Measurements from ENCODE around the gene LRBA. TPM values are rescaled to one million over a fixed set of nuclear protein-coding genes. Genes with fewer than 3 reads are reported as not detected.
"Not testable (repeated sequence)": the region's sequence is repeated elsewhere in the genome, so short reads cannot be mapped to it uniquely, and the experiment has no call there.

The LRBA gene
- total RNA-seq, 1 donor from 2014 or later = 93.1 TPM

DNA sequence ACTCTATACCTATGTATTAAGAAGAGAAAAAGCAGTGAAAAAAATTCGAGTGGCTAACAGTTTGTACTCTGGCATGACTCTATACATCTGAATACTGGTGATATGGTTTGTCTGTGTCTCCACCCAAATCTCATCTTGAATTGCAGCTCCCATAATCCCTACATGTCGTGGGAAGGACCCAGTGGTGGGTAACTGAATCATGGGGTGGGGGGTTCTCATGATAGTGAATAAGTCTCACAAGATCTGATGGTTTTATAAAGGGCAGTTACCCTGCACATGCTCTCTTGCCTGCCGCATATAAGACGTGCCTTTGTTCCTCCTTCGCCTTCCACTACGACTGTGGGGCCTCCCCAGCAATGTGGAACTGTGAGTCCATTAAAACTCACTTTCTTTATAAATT, 70.4 kb downstream of the LRBA start:
- no peak for DNase-seq (ENCODE audit: low spot score)

DNA sequence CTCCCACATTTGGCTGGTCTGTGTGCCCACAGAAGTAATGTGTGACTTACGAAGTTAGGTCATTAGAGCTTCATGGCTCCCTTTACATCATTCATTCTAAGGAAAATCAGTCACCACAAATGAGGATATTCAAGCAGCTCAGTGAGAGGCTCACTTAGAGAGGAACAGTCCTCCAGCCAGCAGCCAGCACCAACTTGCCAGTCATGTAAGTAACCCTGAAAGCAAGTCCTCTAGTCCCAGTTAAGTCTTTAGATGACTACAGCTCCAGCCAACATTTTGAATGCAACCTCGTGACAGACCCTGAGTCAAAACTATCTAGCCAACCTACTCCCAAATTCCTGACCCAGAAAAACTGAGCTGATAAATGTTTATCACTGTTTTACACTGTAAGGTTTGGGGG, 71.3 kb downstream of the LRBA start:
- no peak for DNase-seq (ENCODE audit: low spot score)

DNA sequence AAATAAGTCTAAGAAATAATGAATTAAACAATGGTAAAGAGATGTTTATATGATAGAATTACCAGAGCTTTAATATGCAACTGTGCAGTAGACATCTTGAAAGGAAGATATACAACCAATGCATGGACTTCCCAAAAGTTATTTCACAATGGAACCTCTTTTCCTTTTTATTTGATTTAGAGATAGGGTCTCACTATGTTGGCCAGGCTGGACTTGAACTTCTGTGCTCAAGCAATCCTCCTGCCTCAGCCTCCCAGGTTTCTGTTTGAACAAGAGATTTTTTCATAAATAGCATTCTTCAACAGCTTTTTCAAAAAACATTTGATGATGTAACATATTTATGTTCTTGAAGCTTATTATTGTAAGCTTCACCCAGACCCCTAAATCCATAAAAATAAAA, 72.0 kb downstream of the LRBA start:
- DNase-seq (ENCODE audit: low spot score) = no peak

DNA sequence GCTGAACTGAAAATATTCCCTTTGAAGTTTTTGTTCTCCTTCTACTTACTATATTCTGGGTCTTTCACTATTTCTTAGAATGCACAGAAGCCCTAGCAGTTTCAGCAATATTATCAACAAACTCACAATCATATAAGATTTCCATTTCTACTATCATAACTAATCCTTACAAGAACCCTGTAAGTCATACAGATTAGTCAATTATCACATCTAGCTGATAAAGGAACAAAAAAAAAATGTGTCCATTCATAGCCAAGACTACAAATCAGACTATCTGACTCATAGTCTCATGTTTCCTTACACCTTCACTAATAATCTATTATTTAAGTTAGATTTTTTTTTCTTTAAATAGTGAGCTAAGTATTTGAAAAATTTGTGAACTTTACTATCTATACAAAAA, 72.5 kb downstream of the LRBA start:
- no peak for DNase-seq (ENCODE audit: low spot score)

DNA sequence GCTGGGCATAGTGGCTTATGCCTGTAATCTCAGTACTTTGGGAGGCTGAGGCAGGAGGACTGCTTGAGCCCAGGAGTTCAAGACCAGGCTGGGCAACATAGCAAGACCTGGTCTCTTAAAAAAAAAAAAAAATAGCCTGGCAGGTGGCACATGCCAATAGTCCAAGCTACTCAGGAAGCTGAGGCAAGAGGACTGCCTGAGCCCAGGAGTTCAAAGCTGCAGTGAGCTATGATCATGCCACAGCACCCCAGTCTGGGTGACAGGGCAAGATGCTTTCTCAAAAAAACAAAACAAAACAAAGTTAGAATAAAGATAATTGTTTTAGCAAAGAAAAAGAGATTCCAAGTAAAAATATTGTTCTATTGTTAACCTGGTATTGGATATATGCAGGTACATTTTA, 75.0 kb downstream of the LRBA start:
- DNase-seq (ENCODE audit: low spot score) = no peak

GRCh38 chr4:150939530-150939929, 75.6 kb downstream of the LRBA start:
- DNase-seq (ENCODE audit: low spot score) = no peak

DNA sequence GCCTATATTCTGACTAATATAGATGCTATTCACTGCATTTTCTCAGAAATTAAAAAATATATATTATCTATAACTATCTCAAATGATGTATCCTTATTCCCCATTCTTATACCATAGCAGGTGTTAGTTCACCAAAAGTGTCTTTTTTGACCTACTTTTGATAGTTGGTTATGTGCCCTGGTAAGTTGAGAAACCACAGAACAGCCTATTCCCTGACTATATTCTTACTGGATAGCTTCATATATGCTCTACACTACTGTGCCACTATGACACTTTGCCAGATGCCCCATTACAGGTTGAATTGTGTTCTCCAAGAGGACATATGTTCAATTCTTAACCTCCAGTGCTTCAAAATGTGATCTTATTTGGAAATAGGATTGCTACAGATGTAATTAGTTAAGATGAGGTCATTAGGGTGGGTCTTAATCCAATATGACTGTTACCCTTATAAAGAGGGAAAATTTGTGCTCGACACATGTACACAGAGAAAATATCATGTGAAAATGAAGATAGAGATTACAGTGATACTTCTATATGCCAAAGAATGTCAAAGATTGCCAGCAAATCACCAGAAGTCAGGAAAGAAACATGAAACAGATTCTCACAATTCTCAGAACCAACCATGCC, 76.1 kb downstream of the LRBA start:
- DNase-seq (ENCODE audit: low spot score) = no peak

DNA sequence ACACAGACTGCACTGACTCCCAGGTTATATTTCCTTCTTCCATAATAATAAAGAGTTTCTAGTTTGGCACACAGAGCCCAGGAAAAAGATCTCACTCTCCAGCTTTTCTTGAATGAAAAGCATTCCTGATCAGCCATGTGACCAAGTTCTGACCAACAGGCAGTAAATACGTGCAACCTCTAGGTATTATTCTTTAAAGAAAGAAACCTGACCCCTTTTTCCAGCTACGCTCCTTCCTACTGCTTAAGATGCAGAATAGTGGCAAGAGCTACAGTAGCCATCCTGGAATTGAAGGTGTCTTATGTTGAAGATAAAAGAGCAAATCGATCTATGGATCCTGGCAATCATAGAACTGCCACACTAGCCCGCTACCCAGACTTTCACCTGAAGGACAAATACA, 76.7 kb downstream of the LRBA start:
- DNase-seq (ENCODE audit: low spot score) = no peak

DNA sequence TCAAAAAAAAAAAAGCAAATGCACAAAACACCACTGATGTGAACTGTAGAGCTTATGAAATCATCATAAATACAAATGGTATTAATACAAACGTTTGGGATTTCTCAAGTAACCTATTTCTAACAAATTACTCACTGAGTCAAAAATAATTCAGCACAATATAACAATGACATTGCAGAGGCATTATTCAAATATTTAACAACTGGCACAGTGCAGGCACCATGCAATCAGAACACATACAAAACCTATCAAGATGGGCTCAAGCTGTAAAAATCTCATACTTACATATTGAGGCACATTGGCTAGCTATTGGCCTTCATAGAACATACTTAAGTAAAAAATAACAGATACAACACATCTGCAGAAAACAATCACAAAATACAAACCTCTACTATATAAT, 81.1 kb downstream of the LRBA start:
- no peak for DNase-seq (ENCODE audit: low spot score)

GRCh38 chr4:150931796-150932195, 83.3 kb downstream of the LRBA start:
- no peak for DNase-seq (ENCODE audit: low spot score)

DNA sequence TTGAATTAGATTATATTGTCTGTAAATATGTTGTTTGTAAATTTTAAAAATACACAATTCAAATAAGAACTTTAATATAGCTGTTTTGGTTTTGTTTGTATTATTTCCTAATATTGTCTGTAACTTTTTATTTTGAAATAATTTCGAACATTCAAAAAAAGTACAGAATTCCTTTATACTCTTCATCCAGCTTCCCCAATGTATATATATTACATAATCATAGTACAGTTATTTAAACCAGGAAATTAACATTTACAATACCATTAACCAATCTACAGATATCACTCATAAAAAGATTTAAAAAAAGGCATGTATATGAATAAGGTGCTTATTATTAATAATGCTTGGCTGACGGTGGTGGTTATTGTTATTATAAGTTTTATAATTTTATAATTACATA, 84.1 kb downstream of the LRBA start:
- DNase-seq (ENCODE audit: low spot score) = no peak

GRCh38 chr4:150923945-150924344, 91.1 kb downstream of the LRBA start:
- DNase-seq (ENCODE audit: low spot score) = no peak

DNA sequence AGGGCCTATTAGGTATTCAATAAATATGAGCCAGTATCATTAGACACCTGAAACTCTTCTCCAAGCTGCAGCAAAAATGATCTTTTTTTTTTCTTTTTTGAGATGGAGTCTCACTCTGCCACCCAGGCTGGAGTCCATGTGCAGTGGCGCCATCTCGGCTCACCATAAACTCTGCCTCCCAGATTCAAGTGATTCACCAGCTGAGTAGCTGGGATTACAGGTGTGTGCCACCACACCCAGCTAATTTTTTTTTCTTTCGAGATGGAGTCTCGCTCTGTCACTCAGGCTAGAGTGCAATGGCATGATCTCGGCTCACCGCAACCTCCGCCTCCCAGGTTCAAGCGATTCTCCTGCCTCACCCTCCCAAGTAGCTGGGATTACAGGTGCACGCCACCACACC, 93.6 kb downstream of the LRBA start:
- not testable (repeated sequence) for DNase-seq (ENCODE audit: low spot score)

GRCh38 chr4:150918562-150918961, 96.5 kb downstream of the LRBA start:
- DNase-seq (ENCODE audit: low spot score) = not testable (repeated sequence)

- DNase-seq (ENCODE audit: low spot score) = no peak
Observed at GRCh38 chr4:150911326-150911725, 103.8 kb downstream of the LRBA start.

GRCh38 chr4:150909116-150909515, 106.0 kb downstream of the LRBA start:
- DNase-seq (ENCODE audit: low spot score) = no peak

DNA sequence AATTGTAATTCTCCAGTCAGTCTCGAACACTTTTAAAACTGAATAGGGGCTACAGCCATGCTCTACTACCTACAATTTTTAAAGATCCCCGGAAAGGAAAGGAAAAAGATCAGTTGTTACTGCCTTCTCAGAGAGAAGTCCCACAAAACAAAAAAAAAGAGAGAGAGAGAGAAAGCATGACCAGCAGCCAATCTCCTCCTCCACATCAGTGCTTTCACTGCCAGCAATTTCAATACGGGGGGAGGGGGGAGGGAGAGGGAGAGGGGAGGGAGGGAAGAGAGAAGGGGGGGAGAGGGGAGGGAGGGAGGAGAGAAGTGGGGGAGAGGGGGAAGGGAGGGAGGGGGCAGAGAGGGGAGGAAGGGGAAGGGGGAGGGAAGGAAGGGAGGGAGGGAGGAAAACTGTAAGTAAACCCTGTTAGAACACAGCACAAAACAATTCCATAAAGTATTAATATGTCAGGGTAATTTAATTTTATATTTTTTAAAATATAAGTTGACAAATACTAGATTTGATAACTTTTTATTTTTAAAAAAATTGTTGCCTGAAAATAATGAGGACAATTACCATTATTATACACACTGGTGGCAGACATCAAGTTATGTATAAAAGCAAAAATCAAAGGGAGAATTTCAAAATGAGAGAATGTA, 108.0 kb downstream of the LRBA start:
- DNase-seq (ENCODE audit: low spot score) = no peak

GRCh38 chr4:150904671-150905070, 110.4 kb downstream of the LRBA start:
- no peak for DNase-seq (ENCODE audit: low spot score)

DNA sequence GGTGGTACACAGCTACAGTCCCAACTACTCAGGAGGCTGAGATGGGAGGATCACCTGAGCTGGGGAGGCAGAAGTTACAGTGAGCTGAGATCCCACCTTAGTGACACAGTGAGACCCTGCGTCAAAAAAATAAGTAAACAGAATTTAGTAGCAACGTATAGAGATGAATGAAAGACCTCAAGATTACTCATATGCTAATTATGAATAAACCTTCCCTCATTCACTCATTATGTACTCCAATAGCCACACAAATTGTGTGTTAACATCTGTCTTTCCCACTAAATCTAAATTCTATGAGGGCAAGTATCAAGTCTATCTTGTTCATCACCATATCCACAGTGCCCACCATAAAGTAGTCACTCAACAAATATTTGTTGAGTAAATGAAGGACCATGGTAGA, 111.5 kb downstream of the LRBA start:
- DNase-seq (ENCODE audit: low spot score) = no peak

GRCh38 chr4:150896497-150896896, 118.6 kb downstream of the LRBA start:
- DNase-seq (ENCODE audit: low spot score) = no peak

- DNase-seq (ENCODE audit: low spot score) = no peak
Observed at GRCh38 chr4:150890246-150890645, 124.8 kb downstream of the LRBA start.

- no peak for DNase-seq (ENCODE audit: low spot score)
Observed at GRCh38 chr4:150889306-150889705, 125.8 kb downstream of the LRBA start.

- DNase-seq (ENCODE audit: low spot score) = no peak
Observed at GRCh38 chr4:150888625-150889024, 126.5 kb downstream of the LRBA start.

GRCh38 chr4:150888217-150888616, 126.9 kb downstream of the LRBA start:
- no peak for DNase-seq (ENCODE audit: low spot score)
